Measurements from ENCODE around the gene ALDH3A1. TPM values are rescaled to one million over a fixed set of nuclear protein-coding genes. Genes with fewer than 3 reads are reported as not detected.

ALDH3A1 gene
- total RNA-seq, 1 donor from 2014 or later, result not detected

- no peak for DNase-seq
- peak; percentile 2 for ATAC-seq
- intact Hi-C loops (cut with micrococcal nuclease), result no loop called here
Observed at GRCh38 chr17:19726631-19727376, 21.3 kb downstream of the ALDH3A1 start.

DNA sequence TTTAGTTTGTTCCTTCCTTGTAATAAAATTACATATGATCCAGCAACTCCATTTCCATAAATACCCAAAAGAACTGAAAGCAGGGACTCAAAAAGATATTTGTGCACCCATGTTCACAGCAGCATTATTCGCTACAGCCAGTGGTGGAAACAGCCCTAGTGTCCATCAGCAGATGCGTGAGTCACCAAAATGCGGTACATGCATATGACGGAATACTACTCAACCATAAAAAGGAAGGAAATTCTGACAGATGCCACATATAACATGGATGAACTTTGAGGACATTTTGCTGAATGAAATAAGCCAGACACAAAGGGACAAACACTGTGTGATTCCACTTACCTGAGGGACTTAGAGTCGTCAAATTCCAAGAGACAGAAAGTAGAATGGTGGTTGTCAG, 22.6 kb downstream of the ALDH3A1 start:
- intact Hi-C loops (cut with micrococcal nuclease), result no loop called here
- no peak for ATAC-seq
- DNase-seq, result no peak

DNA sequence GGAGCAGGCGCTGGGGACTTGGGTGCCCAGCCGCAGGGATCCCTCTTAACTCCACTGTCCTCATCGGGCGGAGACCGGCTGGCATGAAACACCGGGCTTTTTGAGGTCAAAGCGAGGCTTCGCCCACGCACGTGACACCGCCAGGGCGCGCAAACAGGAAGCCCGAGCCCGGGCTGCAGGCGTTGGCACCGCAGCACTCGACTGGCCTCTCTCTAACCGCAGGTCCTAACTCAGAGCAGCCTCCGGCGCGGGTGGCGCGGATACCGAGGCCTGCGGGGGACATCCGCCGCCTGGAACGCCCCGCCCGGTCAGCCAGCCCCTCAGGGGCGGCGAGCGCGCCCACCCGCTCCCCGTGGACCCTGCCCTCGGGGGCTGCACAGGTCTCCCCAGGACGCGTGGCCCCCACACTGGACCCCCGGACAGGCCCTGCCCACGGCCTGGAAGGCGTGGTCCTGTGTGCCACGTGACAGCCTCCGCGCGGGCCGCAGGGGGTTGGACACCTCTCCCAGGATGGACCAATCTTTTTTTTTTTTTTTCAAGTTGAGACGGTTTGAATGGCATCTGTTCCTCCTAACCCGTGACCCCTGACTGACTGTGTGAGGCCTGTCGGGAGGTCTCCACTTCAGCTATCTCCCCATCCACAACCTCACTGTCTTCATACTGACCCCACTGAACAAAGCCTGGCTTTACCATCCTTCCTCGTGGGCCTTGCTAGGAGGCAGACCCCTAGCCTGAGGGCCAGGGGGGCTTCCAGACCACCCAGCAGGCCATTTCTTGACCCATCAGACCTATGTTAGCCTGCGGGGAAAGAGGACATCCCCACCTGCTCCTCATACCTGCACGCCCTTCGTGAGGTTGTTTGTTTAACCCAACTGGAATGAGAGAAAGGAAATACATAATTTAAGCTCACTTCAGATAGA, 23.3 kb downstream of the ALDH3A1 start:
- ATAC-seq (peak; percentile 2), DNase-seq (peak; percentile 80)
- intact Hi-C loops (cut with micrococcal nuclease), result no loop called here

DNA sequence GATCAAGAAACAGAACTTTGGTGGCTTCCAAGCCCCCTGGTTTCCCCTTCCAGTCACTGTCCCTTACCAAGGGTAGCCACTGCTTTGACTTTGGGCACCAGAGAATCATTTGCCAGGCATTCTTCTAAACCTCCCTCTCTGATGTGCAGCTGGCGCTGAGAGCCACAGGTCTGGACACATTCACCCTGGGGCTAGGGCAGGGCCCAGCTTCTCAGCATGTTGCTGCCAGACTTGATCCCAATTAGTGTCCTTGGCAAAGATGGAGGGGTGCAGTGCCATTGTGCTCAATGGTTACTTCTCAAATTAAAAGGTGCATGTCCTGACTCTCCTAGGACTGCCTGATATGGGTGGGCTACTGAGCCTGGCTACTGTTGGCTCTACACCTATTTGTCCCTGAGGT, 24.1 kb downstream of the ALDH3A1 start:
- ATAC-seq, result no peak
- intact Hi-C loops (cut with micrococcal nuclease), result no loop called here
- DNase-seq, result no peak

DNA sequence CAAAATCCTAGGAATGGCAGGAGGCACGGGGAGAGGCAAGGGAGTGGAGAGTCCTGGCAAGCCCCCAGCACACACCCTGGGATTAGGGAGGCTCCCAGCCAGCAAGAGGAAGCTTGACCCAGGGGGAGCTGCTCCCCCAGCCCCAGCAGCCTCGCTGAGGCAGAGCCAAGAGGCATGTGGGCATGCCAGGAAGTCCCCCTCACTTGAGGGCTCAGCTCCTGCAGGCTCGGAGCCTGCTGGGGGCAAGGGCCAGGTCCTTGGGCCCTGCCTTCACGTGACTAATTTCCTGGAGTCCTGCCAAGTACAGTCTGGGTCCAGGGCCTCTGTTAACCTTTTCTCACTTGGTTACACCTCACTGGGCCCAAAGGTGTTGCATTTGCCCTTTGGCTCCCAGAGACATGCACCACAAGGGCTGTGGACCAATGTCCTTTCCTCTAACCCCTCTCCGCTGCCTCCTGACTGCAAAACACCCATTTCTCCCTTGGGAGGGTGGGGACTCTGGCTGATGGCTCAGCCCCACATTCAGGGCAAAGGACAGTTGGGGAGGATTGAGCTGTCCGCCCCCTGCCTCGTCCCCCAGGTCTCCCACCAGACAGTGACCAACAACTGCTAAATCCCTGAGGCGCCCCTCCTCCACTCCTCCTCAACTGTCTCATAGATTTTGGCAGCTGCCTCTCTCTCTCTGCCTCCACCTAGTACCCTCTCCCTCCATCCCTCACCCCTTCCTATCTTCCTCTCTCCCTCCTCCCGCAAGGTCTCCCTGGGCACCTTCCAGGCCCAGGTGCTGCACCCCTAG, 27.3 kb downstream of the ALDH3A1 start:
- DNase-seq (no peak), ATAC-seq (no peak)
- intact Hi-C loops (cut with micrococcal nuclease), result no loop called here

DNA sequence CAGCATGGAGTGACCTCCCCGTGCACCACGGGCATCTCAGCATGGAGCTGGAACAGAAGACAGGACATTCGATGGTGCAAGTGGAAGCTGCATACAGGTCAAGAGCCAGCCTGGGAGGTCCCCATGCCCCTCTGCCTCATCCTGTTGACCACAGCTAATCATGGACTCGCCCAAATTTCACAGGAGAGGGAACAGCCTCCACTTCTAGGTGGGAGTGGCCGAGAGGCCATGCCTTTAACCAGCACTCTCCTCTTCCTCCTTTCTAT, 28.0 kb downstream of the ALDH3A1 start:
- ATAC-seq, result no peak
- intact Hi-C loops (cut with micrococcal nuclease), result no loop called here
- no peak for DNase-seq

GRCh38 chr17:19719355-19720209, 28.5 kb downstream of the ALDH3A1 start:
- intact Hi-C loops (cut with micrococcal nuclease), result no loop called here
- ATAC-seq (no peak), DNase-seq (no peak)

GRCh38 chr17:19718613-19719354, 29.3 kb downstream of the ALDH3A1 start:
- intact Hi-C loops (cut with micrococcal nuclease), result no loop called here
- ATAC-seq, result no peak
- no peak for DNase-seq

DNA sequence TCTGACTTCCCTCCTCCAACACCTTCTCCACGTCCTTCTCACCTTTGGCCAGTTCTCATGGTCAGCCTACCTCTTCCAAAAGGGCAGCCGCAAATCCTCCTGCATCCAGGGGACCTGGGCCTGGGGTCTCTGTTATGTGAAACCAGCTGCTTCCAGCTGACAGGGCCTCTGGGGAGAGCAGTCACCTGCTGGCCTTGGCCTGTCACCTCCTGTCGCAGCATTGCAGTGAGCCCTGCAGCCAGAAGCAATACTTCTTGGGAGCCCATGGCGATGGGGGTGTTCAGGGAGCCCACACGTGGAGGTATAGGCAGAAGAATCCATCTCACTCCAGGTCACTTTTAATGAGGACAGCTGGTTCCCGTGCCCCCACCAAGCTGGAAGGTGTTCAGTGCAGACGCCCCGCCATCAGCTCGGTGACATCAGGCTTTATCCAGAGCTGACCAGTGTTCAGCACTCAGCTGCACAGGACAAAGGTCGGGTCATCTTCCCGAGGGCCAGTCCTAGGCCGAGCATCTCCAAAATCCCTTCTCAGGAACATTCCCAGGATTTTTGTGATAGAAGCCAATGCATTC, 30.0 kb downstream of the ALDH3A1 start:
- ATAC-seq (no peak), DNase-seq (no peak)
- intact Hi-C loops (cut with micrococcal nuclease), result no loop called here

GRCh38 chr17:19717411-19717908, 30.6 kb downstream of the ALDH3A1 start:
- DNase-seq, result no peak
- intact Hi-C loops (cut with micrococcal nuclease), result no loop called here
- ATAC-seq, result no peak

DNA sequence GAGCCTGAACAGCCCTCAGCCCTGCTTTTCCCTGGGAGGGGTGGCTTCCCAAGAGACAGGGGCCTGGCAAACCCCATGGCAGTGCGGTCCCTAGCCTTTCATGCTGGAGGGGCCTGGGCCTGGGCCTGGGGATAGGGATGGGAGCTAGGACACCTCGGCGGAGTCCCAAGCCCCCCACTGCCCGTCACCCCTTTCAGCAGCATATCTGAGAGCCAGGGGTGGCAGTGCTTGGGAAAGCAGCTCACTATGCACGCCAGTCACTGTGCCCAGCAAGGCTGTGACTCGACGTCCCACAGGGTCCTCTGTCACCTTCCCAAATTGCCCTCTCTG, 31.1 kb downstream of the ALDH3A1 start:
- ATAC-seq, result no peak
- intact Hi-C loops (cut with micrococcal nuclease), result no loop called here
- DNase-seq, result no peak

GRCh38 chr17:19716108-19717030, 31.7 kb downstream of the ALDH3A1 start, which contains the start of gene SLC47A2:
TSS of gene SLC47A2 (minus strand) at chr17:19716584. CDS start at chr17:19716555, 29 bp downstream.
- DNase-seq, result no peak
- intact Hi-C loops (cut with micrococcal nuclease), result no loop called here
- ATAC-seq, result peak; percentile 77

DNA sequence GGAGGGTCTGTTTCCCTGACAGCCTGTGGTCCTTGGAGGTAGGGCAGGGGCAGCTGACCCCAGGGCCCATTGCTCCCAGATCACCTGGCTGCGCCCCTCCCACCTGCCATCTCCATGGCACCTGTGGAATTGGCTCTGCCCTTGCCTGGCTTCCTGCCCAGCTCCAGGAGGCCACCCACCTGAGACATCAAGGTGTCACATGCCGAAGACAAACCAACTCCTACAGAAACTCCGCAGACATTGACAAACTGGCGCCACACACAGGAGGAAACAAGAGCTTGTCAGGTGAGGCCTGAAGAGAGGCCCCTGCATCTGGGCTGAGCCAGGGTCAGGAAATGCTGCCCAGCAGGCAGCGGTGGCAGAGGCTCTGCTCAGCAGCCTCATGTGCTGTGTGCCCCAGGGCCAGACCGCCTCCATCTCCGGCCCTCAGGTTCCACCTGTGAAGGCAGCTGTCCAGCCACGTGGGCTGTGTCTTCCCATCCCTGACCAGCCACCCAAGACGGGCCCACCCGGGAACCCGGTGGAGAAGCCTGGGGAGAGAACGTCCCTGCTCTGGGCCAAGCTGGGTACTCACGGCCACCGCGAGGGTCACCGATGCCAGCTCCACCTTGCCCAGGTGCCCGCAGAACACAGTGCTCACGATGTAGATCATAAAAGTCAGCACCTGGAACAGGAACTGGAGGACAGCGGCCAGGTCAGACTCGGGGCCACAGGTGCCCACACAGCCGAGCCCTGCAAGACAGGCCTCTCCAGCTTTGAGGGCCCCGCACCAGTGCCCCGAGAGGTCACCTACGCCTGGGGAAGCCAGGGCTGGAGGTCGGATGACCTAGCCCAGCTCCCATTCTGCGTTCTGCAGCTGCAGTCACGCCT, 33.3 kb downstream of the ALDH3A1 start:
- intact Hi-C loops (cut with micrococcal nuclease), result no loop called here
- DNase-seq, result no peak
- ATAC-seq, result no peak

DNA sequence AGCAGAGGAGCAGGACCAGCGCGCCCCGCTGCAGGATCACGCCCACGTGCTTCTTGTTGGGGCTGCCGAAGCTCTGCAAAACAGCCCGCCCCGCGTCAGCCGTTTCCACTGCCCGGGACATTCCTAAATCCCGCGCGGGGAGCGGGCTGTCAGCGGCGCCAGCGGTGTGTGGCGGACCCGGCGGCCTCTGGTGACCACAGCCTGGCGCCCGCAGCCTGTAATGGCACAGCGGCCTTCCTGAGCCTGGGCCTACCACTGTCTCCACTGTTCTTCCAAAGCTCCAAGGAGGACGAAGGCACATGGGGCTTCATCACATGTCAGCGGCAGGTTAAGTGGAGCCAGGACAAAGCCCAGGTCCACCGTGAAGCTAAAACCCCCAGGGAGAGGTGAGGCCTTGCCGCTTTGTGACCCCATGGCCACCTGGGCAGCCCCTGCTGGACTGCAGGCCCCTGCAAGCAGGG, 34.2 kb downstream of the ALDH3A1 start:
- ATAC-seq (no peak), DNase-seq (no peak)
- intact Hi-C loops (cut with micrococcal nuclease), result no loop called here

- intact Hi-C loops (cut with micrococcal nuclease), result no loop called here
- DNase-seq, result no peak
- ATAC-seq, result no peak
Observed at GRCh38 chr17:19713462-19713861, 34.6 kb downstream of the ALDH3A1 start.

DNA sequence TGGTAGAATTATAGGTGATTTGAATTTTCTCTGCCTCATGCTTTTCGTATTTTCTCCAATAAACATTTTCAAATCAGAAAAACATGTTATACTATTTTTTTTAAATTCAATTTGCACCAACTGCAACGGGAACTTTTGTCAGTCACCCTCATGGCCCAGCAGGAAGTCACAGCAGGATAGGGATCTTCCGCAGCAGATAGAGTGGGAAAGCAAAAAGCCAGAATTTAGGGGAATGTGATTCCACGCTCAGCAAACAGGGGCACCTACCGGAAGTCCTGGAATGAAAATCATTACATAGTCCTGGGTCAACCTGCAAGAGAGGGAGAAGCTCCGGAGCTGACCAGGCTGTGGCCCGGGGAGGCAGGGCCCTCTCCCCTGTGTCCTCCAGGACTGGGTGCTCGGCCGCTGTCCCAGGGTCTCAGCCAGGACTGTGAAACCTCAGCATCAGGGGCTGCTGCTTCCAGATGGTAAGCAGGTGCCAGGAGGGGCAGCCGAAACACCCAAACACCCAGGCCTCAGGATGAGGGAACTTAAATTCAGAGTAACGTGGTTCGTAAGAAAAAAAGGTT, 35.6 kb downstream of the ALDH3A1 start:
- intact Hi-C loops (cut with micrococcal nuclease), result no loop called here
- ATAC-seq, result no peak
- DNase-seq, result no peak
